CD4-positive, alpha-beta T cell (primary cell): ENCODE data around the gene SH3BGR. TPM values are rescaled to one million over a fixed set of nuclear protein-coding genes. Genes with fewer than 3 reads are reported as not detected.

Experiments
- ATAC-seq: fragments of 200-7000 bp; cut with Tn5 transposase; one replicate; pipeline ENCODE4 v1.10.0; 2022; ENCODE audit warnings: mild to moderate bottlenecking; ENCODE audit not compliant: poor library complexity
- CTCF ChIA-PET: fragments of 350-600 bp; sonication (Branson Sonifier 250); formaldehyde crosslinking; loops from one replicate; lab custom pipeline; 2021; ENCODE audit warnings: antibody characterized with exemption, inconsistent platforms; lab: Charles Lee
- POLR2A ChIA-PET: fragments of 350-600 bp; sonication (Branson Sonifier 250); formaldehyde crosslinking; loops from one replicate; lab custom pipeline; 2021; ENCODE audit warnings: antibody characterized with exemption, inconsistent platforms; lab: Charles Lee
- DNase-seq, 14 experiments: peaks; one replicate each; pipeline ENCODE4 v3.0.0-alpha.2; 2013 to 2020; ENCODE audit warnings: mixed read lengths in 2 of 14
- H3K27ac ChIP-seq, 2 donors: one replicate each; pipeline versions ENCODE4 v1.5.1 to v1.7.0; 2013; ENCODE audit warnings: low read length in 2 of 2, low read depth in 1 of 2, mild to moderate bottlenecking in 1 of 2
- H3K27me3 ChIP-seq, 2 experiments: 1 replicate in 1 of 2; 2 replicates in 1 of 2; pipeline versions ENCODE4 v1.6.1 to v1.7.0; 2013; ENCODE audit warnings: low read length in 2 of 2, control low read depth in 1 of 2, mild to moderate bottlenecking in 1 of 2, moderate library complexity in 1 of 2; ENCODE audit not compliant: insufficient read depth in 2 of 2, control insufficient read depth in 1 of 2
- H3K36me3 ChIP-seq: one replicate; pipeline ENCODE4 v1.6.1; 2013; ENCODE audit warnings: low read length, control low read depth; ENCODE audit not compliant: insufficient read depth
- H3K4me1 ChIP-seq: one replicate; pipeline ENCODE4 v1.6.1; 2013; ENCODE audit warnings: low read length, control low read depth; ENCODE audit not compliant: insufficient read depth
- H3K4me3 ChIP-seq: one replicate; pipeline ENCODE4 v1.5.1; 2013; ENCODE audit warnings: mild to moderate bottlenecking, low read length, moderate library complexity
- H3K9me3 ChIP-seq, 2 experiments: 1 replicate in 1 of 2; 2 replicates in 1 of 2; pipeline versions ENCODE4 v1.6.1 to v1.7.0; 2013; ENCODE audit warnings: low read length in 2 of 2, mild to moderate bottlenecking in 2 of 2, control low read depth in 1 of 2, moderate library complexity in 1 of 2; ENCODE audit not compliant: control insufficient read depth in 1 of 2, insufficient read depth in 1 of 2
- H3K27ac Mint-ChIP-seq: one replicate; pipeline ENCODE4 v1.8.0; 2020; ENCODE audit warnings: mixed read lengths
- H3K27me3 Mint-ChIP-seq: one replicate; pipeline ENCODE4 v1.8.0; 2021; ENCODE audit warnings: mixed read lengths
- H3K36me3 Mint-ChIP-seq: one replicate; pipeline ENCODE4 v1.8.0; 2021; ENCODE audit warnings: low read depth, mixed read lengths
- H3K4me1 Mint-ChIP-seq: one replicate; pipeline ENCODE4 v1.8.0; 2021; ENCODE audit warnings: low read depth, mixed read lengths
- H3K4me3 Mint-ChIP-seq: one replicate; pipeline ENCODE4 v1.8.0; 2020; ENCODE audit warnings: mild to moderate bottlenecking, mixed read lengths
- H3K9me3 Mint-ChIP-seq: one replicate; pipeline ENCODE4 v1.8.0; 2020; ENCODE audit warnings: mixed read lengths
- intact Hi-C, 2 experiments: fragments of 100-400 bp; cut with DNase I in 1 of 2; cut with micrococcal nuclease in 1 of 2; formaldehyde crosslinking; loops; one replicate each; pipeline versions ENCODE4 v1.15.1 to v1.9.0; 2023 to 2025; cut with DNase I, micrococcal nuclease
- total RNA-seq, 174 experiments: library from RNA in 2 of 174; stranded (reverse) in 2 of 174; gene quantifications; one replicate each; pipeline ENCODE4 v1.2.3 and lab custom pipeline; 2021 to 2026
- TF ChIP-seq, protein P1 (sequence below): fragments of 200-600 bp; IDR thresholded peaks from one replicate; pipeline ENCODE4 v1.8.0; 2022; ENCODE audit warnings: antibody characterized with exemption, mild to moderate bottlenecking

The SH3BGR gene
- total RNA-seq, 2 experiments from 2014 or later = 0.63 to 0.87 TPM

DNA sequence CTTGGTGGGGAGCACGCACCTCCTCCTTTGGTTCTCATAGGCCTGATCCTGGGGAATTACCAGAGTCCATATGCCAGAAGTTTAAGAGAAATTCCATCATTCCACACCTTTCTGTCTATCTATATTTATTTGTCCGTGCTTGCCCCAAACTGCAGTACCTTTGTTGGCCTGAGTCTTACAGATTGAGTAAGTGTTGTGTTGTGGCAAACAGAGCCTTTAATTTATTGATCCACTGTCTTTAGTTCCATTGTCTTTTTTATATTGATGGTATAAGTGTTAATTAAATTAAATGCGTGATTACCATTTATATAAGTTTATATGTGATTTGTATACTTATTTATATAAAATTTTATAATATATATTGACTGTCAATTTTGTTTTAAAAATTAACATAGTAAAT is 4.9 kb downstream of the SH3BGR start:
- TF ChIP-seq, protein P1, sequence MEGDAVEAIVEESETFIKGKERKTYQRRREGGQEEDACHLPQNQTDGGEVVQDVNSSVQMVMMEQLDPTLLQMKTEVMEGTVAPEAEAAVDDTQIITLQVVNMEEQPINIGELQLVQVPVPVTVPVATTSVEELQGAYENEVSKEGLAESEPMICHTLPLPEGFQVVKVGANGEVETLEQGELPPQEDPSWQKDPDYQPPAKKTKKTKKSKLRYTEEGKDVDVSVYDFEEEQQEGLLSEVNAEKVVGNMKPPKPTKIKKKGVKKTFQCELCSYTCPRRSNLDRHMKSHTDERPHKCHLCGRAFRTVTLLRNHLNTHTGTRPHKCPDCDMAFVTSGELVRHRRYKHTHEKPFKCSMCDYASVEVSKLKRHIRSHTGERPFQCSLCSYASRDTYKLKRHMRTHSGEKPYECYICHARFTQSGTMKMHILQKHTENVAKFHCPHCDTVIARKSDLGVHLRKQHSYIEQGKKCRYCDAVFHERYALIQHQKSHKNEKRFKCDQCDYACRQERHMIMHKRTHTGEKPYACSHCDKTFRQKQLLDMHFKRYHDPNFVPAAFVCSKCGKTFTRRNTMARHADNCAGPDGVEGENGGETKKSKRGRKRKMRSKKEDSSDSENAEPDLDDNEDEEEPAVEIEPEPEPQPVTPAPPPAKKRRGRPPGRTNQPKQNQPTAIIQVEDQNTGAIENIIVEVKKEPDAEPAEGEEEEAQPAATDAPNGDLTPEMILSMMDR = no peak
- H3K27me3 ChIP-seq = no peaks in the 10 kb centered on the region
- Mint-ChIP-seq H3K27me3 (no peaks in the 10 kb centered on the region), H3K4me3 (no peak overlapping the region), H3K4me1 (no peaks in the 10 kb centered on the region), H3K36me3 (no peaks in the 10 kb centered on the region), H3K27ac (no peak overlapping the region), H3K9me3 (no peaks in the 10 kb centered on the region)
- POLR2A ChIA-PET = no interaction called here
- CTCF ChIA-PET = no interaction called here
- H3K36me3 ChIP-seq = no peaks in the 10 kb centered on the region
- intact Hi-C loops = no loop called here
- ATAC-seq = no peak
- no peak overlapping the region for H3K27ac ChIP-seq
- no peak overlapping the region for H3K4me3 ChIP-seq
- H3K4me1 ChIP-seq = no peaks in the 10 kb centered on the region
- no peak for DNase-seq
- no peaks in the 10 kb centered on the region for H3K9me3 ChIP-seq

DNA sequence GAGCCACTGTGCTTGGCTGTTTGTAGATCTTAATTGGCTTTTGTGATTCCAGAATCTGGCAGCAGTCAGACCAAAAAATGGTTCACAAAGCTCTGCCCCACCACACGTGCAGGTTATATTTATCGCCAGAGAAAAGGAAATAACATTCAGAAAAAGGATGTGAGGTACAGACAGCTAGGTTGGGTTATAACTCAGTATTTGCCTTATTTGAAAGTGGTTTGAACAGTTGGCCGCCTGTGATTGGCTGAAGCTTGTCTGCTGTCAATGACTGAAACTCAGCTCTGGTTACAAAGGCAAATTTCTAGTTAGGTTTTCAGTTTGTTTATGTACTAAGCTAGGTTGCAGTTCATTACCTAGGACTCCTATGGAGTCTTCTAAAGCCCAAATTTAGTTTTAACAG is 9.6 kb downstream of the SH3BGR start:
- CTCF ChIA-PET = interaction anchor here (1.1 kb wide), 1 partner anchor 20 kb away, joined by 3 read pairs; no protein-coding TSS in a partner anchor
- POLR2A ChIA-PET = no interaction called here
- H3K27ac ChIP-seq = no peak overlapping the region
- Mint-ChIP-seq H3K27me3 (no peaks in the 10 kb centered on the region), H3K27ac (no peak overlapping the region), H3K4me3 (no peak overlapping the region), H3K9me3 (no peaks in the 10 kb centered on the region), H3K36me3 (no peaks in the 10 kb centered on the region), H3K4me1 (no peaks in the 10 kb centered on the region)
- H3K4me1 ChIP-seq = no peaks in the 10 kb centered on the region
- H3K27me3 ChIP-seq = no peaks in the 10 kb centered on the region
- ATAC-seq (no peak), DNase-seq (no peak)
- H3K36me3 ChIP-seq = no peaks in the 10 kb centered on the region
- TF ChIP-seq, protein P1 = no peak
- intact Hi-C loops = no loop called here
- no peaks in the 10 kb centered on the region for H3K9me3 ChIP-seq
- H3K4me3 ChIP-seq = no peak overlapping the region

DNA sequence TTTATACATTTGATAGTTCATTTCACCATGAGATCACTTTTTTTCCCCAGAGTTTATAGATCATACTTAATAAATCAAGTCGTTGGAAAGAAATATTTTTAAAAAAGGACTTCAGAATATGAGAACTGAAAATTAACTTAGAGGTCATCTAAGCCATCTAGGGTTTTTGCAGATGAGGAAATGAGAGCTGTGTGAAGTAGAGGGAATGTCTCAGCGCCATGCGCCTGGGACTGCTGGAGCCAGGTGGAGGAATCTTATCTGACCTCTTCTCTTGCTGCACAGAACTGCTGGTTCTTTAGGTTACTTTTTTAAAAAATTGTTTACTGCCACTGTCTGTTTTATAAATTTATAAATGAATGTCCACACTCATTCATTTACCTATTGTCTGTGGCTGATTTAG is 11.5 kb downstream of the SH3BGR start:
- H3K36me3 Mint-ChIP-seq = no peaks in the 10 kb centered on the region
- no peaks in the 10 kb centered on the region for H3K27me3 Mint-ChIP-seq
- no peak overlapping the region for H3K4me3 ChIP-seq
- no peaks in the 10 kb centered on the region for H3K9me3 Mint-ChIP-seq
- no peaks in the 10 kb centered on the region for H3K4me1 Mint-ChIP-seq
- TF ChIP-seq, protein P1 = no peak
- ATAC-seq = no peak
- ChIA-PET POLR2A (no interaction called here), CTCF (no interaction called here)
- H3K27me3 ChIP-seq = no peaks in the 10 kb centered on the region
- H3K9me3 ChIP-seq = no peaks in the 10 kb centered on the region
- no peaks in the 10 kb centered on the region for H3K36me3 ChIP-seq
- no peak overlapping the region for H3K27ac Mint-ChIP-seq
- DNase-seq = no peak
- H3K4me1 ChIP-seq = no peaks in the 10 kb centered on the region
- H3K27ac ChIP-seq = no peak overlapping the region
- intact Hi-C loops = no loop called here
- no peak overlapping the region for H3K4me3 Mint-ChIP-seq
